HL-60 (cell line): ENCODE results near the gene MSL1.

ENCODE experiments used
- DNase-seq, 2 experiments: peaks; one replicate each; pipeline ENCODE4 v3.0.0-alpha.2; 2010 to 2020; ENCODE audit warnings: low read depth in 1 of 2, low spot score in 1 of 2
- H3K27ac ChIP-seq: fragments of 250-450 bp; sonication (Bioruptor Pico); replicated peaks from 2 replicates; pipeline ENCODE4 v1.5.1; 2020; ENCODE audit warnings: mild to moderate bottlenecking, moderate library complexity
- H3K27me3 ChIP-seq: fragments of 250-450 bp; sonication (Bioruptor Pico); 2 replicates; pipeline ENCODE4 v1.5.1; 2021; ENCODE audit warnings: mild to moderate bottlenecking, moderate library complexity; ENCODE audit not compliant: insufficient read depth, poor library complexity, severe bottlenecking
- H3K4me3 ChIP-seq: replicated peaks from 2 replicates; pipeline ENCODE4 v1.5.1; 2011; ENCODE audit warnings: mild to moderate bottlenecking, control low read depth, low read length; ENCODE audit not compliant: insufficient read depth
- CTCF ChIP-seq: IDR thresholded peaks from one replicate; pipeline ENCODE4 v1.5.1; 2011; ENCODE audit warnings: low read length, control low read depth, inconsistent platforms; ENCODE audit not compliant: insufficient read depth
- GABPA ChIP-seq: IDR thresholded peaks from 2 replicates; pipeline ENCODE4 v1.6.1; 2012; ENCODE audit warnings: low read depth
- POLR2AphosphoS5 ChIP-seq: IDR thresholded peaks from 2 replicates; pipeline ENCODE4 v1.6.1; 2012; ENCODE audit warnings: low read depth
- REST ChIP-seq: IDR thresholded peaks from 2 replicates; pipeline ENCODE4 v1.6.1; 2012; ENCODE audit warnings: low read depth; ENCODE audit not compliant: insufficient replicate concordance
- SPI1 ChIP-seq: IDR thresholded peaks from 2 replicates; pipeline ENCODE4 v1.6.1; 2012; ENCODE audit warnings: low read depth, mild to moderate bottlenecking, borderline replicate concordance

Gene MSL1

GRCh38 chr17:40107522-40108174 is 14.1 kb upstream of the MSL1 start:
- Histone ChIP-seq H3K27me3 (no peaks in the 10 kb centered on the region), H3K4me3 (no peak overlapping the region), H3K27ac (peak overlapping the region; percentile 90)
- TF ChIP-seq CTCF (no peak), SPI1 (no peak), GABPA (0 out of 2 replicates have a peak, but pooled peaks have one; percentile 10), POLR2AphosphoS5 (peak; percentile 37; the same call in 1 of the 2 replicates), REST (no peak)
- DNase-seq, result peak in 1 of 2 experiments; percentile 90

- H3K27me3 ChIP-seq, result no peaks in the 10 kb centered on the region
- TF ChIP-seq SPI1, result no peak
- no peak for TF ChIP-seq GABPA
- no peak for TF ChIP-seq POLR2AphosphoS5
- no peak for TF ChIP-seq REST
- TF ChIP-seq CTCF, result no peak
- DNase-seq, result no peak
- H3K27ac ChIP-seq, result peak overlapping the region; percentile 90
- H3K4me3 ChIP-seq, result no peak overlapping the region
These were observed 12.6 kb upstream of the MSL1 start for GRCh38 chr17:40108970-40109824.

GRCh38 chr17:40110026-40110845 is 11.5 kb upstream of the MSL1 start:
- H3K27me3 ChIP-seq, result no peaks in the 10 kb centered on the region
- DNase-seq, result no peak
- no peak overlapping the region for H3K4me3 ChIP-seq
- no peak for TF ChIP-seq SPI1
- TF ChIP-seq POLR2AphosphoS5, result no peak
- TF ChIP-seq REST, result no peak
- TF ChIP-seq GABPA, result no peak
- H3K27ac ChIP-seq, result no peak overlapping the region
